Astrocyte (in vitro differentiated cells and primary cell): ENCODE results near the gene PPAN.

Experiments
- EZH2 ChIP-seq: IDR thresholded peaks from 2 replicates; pipeline ENCODE4 v1.6.1; 2012; ENCODE audit warnings: mild to moderate bottlenecking, low read length, inconsistent platforms; ENCODE audit not compliant: insufficient read depth
- TF ChIP-seq, protein P1 (sequence below): IDR thresholded peaks from 2 replicates; pipeline ENCODE4 v1.5.1; 2011; ENCODE audit warnings: low read depth, mild to moderate bottlenecking, inconsistent platforms, low read length, moderate library complexity; ENCODE audit not compliant: insufficient read depth

DNA sequence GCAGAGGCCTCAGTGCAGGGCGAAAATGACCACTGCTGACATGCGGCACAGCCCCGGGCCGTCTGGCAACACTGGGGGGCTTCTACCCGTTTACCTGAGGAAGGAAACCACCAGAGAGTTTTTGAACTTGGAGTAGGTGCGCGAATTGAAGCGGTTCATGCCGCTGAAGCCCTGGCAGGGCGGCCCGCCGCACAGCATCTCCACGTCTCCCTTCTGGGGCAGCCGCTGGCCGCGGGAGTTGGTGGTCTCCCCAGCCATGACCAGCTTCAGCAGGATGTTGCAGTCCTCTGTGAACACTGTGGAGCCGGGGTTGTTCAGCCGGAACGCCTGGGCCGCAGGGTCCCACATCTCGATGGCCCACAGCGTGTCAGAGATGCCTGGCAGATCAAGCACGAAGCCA is 33.8 kb downstream of the PPAN start:
- TF ChIP-seq, protein P1, sequence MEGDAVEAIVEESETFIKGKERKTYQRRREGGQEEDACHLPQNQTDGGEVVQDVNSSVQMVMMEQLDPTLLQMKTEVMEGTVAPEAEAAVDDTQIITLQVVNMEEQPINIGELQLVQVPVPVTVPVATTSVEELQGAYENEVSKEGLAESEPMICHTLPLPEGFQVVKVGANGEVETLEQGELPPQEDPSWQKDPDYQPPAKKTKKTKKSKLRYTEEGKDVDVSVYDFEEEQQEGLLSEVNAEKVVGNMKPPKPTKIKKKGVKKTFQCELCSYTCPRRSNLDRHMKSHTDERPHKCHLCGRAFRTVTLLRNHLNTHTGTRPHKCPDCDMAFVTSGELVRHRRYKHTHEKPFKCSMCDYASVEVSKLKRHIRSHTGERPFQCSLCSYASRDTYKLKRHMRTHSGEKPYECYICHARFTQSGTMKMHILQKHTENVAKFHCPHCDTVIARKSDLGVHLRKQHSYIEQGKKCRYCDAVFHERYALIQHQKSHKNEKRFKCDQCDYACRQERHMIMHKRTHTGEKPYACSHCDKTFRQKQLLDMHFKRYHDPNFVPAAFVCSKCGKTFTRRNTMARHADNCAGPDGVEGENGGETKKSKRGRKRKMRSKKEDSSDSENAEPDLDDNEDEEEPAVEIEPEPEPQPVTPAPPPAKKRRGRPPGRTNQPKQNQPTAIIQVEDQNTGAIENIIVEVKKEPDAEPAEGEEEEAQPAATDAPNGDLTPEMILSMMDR, result no peak
- TF ChIP-seq EZH2, result no peak
